GM12873 (cell line): ENCODE results near the gene HYI.

Source experiments
- CTCF ChIP-seq: IDR thresholded peaks from 2 replicates; pipeline ENCODE4 v1.5.1; 2012; ENCODE audit warnings: low read depth, mild to moderate bottlenecking, moderate library complexity, low read length, control low read depth; ENCODE audit not compliant: insufficient read depth; ENCODE audit errors: missing control alignments

Gene HYI

GRCh38 chr1:43405219-43405875, 48.4 kb downstream of the HYI start:
- TF ChIP-seq CTCF = no peak

GRCh38 chr1:43404353-43404752, 49.4 kb downstream of the HYI start:
- no peak for TF ChIP-seq CTCF

- no peak for TF ChIP-seq CTCF
Measured at GRCh38 chr1:43402089-43402865, 51.5 kb downstream of the HYI start.
